ENCODE data around the gene ULK3. TPM values are rescaled to one million over a fixed set of nuclear protein-coding genes. Genes with fewer than 3 reads are reported as not detected.

ULK3 gene
- total RNA-seq, 1 donor from 2014 or later: 34.8 TPM

DNA sequence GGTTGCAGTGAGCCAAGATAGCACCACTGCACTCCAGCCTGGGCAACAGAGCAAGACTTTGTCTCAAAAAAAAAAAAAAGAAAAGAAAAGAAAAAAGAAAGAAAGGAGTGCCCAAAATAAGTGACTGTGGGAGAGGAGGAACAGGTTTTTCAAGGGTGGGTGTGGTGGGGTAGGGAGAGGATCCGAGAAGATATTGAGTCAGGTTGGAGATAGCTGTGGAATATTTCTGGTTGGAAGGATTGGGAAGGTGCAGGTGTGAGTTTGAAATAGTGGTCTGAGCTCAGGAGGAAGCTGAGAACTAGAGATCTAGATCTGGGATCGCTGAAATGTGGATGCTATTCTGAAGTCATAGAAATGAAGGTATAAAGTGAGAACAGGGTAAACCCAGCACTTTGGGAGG, 22.4 kb upstream of the ULK3 start:
- Mint-ChIP-seq H3K4me3 (no peak overlapping the region), H3K27ac (no peak overlapping the region), H3K9me3 (peaks cover 4% of the 10 kb centered on the region), H3K36me3 (peaks cover 23% of the 10 kb centered on the region), H3K4me1 (peaks cover 22% of the 10 kb centered on the region), H3K27me3 (ENCODE audit: low read depth) (no peaks in the 10 kb centered on the region)
- DNase-seq (ENCODE audit: low spot score in 2 of 2, unreplicated experiment in 2 of 2): no peak
- TF ChIP-seq, protein P1, sequence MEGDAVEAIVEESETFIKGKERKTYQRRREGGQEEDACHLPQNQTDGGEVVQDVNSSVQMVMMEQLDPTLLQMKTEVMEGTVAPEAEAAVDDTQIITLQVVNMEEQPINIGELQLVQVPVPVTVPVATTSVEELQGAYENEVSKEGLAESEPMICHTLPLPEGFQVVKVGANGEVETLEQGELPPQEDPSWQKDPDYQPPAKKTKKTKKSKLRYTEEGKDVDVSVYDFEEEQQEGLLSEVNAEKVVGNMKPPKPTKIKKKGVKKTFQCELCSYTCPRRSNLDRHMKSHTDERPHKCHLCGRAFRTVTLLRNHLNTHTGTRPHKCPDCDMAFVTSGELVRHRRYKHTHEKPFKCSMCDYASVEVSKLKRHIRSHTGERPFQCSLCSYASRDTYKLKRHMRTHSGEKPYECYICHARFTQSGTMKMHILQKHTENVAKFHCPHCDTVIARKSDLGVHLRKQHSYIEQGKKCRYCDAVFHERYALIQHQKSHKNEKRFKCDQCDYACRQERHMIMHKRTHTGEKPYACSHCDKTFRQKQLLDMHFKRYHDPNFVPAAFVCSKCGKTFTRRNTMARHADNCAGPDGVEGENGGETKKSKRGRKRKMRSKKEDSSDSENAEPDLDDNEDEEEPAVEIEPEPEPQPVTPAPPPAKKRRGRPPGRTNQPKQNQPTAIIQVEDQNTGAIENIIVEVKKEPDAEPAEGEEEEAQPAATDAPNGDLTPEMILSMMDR (IDR thresholded peaks at IDR 0.05; ENCODE audit: unreplicated experiment): no peak

DNA sequence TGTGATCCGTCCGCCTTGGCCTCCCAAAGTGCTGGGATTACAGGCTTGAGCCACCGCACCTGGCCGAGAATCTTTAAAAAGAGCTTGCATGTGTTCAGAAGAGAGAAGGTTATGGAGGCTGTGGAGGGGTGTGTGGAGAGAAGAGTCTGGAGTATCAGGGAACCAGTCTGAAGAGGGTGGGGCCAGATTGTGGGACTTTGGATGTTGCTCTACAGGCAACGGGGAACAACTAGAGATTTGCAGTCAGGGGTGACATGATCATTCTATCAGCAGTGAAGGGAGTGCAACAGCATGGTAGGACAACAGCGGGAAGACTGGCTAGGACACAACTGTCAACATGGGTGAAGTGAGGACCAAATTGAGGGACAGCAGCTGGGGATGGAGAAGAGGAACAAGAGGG, 21.3 kb upstream of the ULK3 start:
- H3K4me3 Mint-ChIP-seq: no peak overlapping the region

DNA sequence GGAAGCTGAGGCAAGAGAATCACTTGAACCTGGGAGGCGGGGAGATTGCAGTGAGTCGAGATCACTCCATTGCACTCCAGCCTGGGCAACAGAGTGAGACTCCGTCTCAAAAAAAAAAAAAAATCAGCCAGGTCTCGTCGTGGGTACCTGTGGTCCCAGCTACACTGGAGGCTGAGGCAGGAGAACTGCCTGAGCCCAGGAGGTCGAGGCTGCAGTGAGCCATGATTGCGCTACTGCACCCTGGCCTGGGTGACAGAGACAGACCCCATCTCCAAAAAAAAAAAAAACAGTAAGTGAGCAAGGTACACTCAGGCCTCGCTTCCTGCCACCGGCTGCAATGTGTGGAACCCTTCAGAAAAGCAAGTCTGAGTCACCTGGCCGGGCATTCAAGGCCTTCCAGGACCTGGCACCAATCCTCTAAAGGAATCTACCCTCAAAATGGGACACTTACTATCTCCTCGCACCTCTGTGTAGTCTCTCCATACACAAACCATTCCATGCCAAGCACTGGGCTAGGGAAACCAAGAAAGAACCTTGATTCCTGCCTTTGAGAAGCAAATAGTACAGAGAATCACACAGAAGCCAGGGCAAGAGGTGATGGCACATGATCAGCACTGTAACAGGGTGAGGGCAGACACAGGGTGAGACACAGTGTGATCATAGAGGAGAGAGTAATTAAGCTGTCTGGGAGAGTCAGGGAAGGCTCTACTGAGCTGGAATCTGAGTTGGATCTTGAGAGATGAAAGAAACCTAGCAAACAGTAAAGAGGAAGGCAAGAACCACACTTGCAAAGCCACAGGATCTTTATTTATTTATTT, 20.5 kb upstream of the ULK3 start:
- Mint-ChIP-seq H3K27ac (no peak overlapping the region), H3K9me3 (peaks cover 4% of the 10 kb centered on the region), H3K4me1 (peaks cover 10% of the 10 kb centered on the region), H3K27me3 (ENCODE audit: low read depth) (no peaks in the 10 kb centered on the region), H3K36me3 (peaks cover 26% of the 10 kb centered on the region), H3K4me3 (no peak overlapping the region)
- TF ChIP-seq, protein P1 (IDR thresholded peaks at IDR 0.05; ENCODE audit: unreplicated experiment): no peak
- DNase-seq (ENCODE audit: low spot score in 2 of 2, unreplicated experiment in 2 of 2): no peak

More for the DNA sequence above, 21.3 kb upstream of the ULK3 start:
- Mint-ChIP-seq H3K4me1 (peaks cover 11% of the 10 kb centered on the region), H3K9me3 (peaks cover 4% of the 10 kb centered on the region), H3K36me3 (peaks cover 23% of the 10 kb centered on the region), H3K27me3 (ENCODE audit: low read depth) (no peaks in the 10 kb centered on the region), H3K27ac (no peak overlapping the region)
- no peak for DNase-seq (ENCODE audit: low spot score in 2 of 2, unreplicated experiment in 2 of 2)
- TF ChIP-seq, protein P1 (IDR thresholded peaks at IDR 0.05; ENCODE audit: unreplicated experiment): no peak

DNA sequence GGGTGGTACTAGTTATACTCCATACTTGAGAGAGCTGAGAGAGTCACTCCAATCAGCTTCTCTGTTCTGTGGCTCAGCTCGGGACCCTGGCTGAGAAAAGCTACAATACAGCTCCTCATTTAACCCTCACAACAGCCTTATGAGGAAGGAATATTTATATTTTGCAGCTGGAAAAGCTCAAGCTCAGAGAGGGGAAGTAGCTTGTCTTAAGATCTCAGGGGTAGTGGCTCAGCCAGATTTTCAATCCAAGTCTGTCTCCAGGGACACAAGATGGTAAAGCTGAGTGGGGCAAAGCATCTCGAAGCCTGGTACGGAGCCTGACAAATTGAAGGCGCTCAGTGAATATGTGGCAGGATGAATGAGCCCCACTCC, 15.4 kb upstream of the ULK3 start:
- Mint-ChIP-seq H3K4me3 (no peak overlapping the region), H3K27me3 (ENCODE audit: low read depth) (no peaks in the 10 kb centered on the region), H3K27ac (no peak overlapping the region), H3K9me3 (no peaks in the 10 kb centered on the region), H3K36me3 (peaks cover 2% of the 10 kb centered on the region), H3K4me1 (peaks cover 3% of the 10 kb centered on the region)
- TF ChIP-seq, protein P1 (IDR thresholded peaks at IDR 0.05; ENCODE audit: unreplicated experiment): no peak
- no peak for DNase-seq (ENCODE audit: low spot score in 2 of 2, unreplicated experiment in 2 of 2)

DNA sequence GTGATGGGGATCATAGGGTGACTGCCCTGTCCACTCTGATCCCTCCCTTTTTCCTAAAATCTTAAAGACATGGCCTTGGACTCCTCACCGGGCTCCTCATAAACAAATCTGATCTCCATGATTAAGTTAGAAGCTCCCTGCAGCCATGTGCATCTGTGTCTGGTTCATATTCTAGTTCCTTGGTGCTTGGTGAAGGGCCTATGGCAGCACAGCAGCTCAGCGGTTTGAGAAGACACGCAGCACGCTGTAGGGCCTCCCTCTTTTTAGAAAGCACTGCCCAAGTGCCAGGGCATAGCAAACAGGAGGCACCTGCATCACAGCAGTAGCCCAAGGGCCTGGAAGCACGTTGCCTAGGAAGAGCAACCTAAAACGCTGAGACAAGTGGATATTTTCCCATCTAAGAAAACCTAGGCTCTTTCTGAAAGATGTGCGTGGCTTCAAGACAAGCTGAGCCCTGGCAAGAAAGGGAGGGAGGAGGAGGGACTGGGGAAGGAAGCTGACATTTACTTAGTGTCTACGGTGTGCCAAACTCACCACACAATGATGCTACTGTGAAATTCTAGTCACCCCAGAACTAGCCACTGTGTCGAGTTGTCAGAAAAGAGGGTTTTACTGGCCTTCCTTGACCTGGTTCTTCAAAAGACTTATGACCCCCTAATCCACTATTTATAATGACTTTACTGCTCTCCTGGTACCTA, 14.9 kb upstream of the ULK3 start:
- Mint-ChIP-seq H3K27me3 (ENCODE audit: low read depth) (no peaks in the 10 kb centered on the region), H3K4me1 (peaks cover 3% of the 10 kb centered on the region), H3K27ac (no peak overlapping the region), H3K9me3 (no peaks in the 10 kb centered on the region), H3K4me3 (no peak overlapping the region), H3K36me3 (peaks cover 2% of the 10 kb centered on the region)
- TF ChIP-seq, protein P1 (IDR thresholded peaks at IDR 0.05; ENCODE audit: unreplicated experiment): no peak
- DNase-seq (ENCODE audit: low spot score in 2 of 2, unreplicated experiment in 2 of 2): no peak

Measured in mesothelial cell of epicardium (in vitro differentiated cells).